GM10266 (cell line): Measurements from ENCODE around the gene CARM1.
A peak's percentile ranks its signal among the peaks of the same experiment; 100 is the strongest.

Experiments used
- DNase-seq: peaks from one replicate; pipeline ENCODE4 v3.0.0; 2012; ENCODE audit errors: extremely low spot score
- TF ChIP-seq, protein P1 (sequence below): IDR thresholded peaks from 2 replicates; pipeline ENCODE4 v1.5.1; 2012; ENCODE audit warnings: mild to moderate bottlenecking, low read depth; ENCODE audit not compliant: control insufficient read depth, insufficient read depth; ENCODE audit errors: missing control alignments

Gene CARM1

DNA sequence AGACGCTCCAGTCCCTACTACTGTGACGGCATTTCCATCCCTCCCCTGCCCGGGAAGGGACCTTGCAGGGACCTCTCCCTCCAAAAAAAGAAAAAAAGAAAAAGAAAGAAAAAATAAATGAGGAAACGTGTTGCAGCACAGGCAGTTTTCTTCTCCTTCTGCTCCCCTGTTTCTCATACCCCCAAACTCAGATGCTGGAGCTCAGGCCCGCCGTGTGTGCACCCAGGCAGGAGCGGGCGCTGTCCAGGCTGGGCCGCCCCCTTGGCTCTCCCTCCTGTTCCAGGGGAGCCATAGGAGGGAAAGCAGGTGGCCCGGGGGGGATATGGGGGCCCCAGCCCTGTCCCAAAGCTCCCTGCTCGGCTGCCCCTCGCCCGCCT, 51.3 kb downstream of the CARM1 start:
- no peak for DNase-seq
- TF ChIP-seq, protein P1, sequence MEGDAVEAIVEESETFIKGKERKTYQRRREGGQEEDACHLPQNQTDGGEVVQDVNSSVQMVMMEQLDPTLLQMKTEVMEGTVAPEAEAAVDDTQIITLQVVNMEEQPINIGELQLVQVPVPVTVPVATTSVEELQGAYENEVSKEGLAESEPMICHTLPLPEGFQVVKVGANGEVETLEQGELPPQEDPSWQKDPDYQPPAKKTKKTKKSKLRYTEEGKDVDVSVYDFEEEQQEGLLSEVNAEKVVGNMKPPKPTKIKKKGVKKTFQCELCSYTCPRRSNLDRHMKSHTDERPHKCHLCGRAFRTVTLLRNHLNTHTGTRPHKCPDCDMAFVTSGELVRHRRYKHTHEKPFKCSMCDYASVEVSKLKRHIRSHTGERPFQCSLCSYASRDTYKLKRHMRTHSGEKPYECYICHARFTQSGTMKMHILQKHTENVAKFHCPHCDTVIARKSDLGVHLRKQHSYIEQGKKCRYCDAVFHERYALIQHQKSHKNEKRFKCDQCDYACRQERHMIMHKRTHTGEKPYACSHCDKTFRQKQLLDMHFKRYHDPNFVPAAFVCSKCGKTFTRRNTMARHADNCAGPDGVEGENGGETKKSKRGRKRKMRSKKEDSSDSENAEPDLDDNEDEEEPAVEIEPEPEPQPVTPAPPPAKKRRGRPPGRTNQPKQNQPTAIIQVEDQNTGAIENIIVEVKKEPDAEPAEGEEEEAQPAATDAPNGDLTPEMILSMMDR, result no peak

DNA sequence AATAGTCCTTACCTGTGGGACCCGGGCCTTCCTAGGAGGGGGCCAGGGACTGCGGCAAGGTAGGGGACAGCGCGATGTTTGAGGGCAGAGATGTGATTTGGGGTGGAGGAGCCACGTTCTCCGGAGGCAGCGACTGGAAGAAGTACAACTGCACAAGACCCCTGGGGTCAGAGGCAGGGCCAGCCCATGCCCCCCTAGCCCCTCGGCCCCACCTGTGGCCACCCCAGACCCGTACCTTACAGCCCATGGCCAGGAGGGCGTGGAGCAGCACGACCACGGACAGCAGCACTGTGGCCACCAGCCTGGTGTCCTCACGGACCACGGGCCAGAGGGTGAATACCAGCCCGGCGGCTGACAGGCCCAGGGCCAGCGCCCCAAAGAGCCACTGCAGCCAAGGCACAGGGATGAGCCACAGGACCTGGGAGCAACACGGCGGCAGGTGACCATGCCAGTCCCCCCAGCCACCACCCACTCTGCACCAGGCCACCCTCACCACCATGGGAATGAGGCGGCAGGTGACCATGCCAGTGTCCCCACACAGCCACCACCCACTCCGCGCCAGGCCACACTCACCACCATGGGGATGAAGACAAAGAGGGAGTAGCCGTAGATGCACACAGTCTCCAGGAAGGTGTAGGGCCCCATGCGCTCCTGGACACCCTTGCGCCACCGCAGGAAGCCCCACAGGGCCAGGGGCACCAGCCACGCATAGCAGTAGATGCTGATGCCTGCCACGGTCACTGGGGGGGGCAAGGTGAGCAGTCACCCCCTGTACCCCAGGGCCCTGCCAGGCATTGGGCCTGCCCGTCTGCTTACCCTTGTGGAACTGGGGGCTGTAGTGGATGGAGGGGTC, 52.1 kb downstream of the CARM1 start:
- TF ChIP-seq, protein P1, result no peak
- no peak for DNase-seq

DNA sequence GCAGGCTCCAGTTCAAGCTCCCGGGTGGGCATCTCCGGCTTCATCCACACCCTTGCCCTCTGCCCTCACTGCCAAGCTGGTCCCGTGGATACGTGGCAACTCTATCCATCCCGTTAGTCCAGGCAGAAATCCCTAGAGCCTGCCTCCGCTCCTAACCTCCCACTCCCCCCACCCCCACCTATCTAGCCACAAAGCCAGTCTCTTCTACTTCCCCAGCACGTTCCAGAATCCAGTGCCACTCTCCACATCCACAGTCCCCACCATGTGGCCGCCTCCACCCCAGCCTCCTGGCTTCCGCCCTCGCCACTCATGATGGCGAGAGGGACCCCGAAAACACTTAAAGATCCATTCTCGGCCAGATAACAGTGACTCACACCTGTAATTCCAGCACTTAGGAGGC, 53.2 kb downstream of the CARM1 start:
- TF ChIP-seq, protein P1, result no peak
- no peak for DNase-seq

DNA sequence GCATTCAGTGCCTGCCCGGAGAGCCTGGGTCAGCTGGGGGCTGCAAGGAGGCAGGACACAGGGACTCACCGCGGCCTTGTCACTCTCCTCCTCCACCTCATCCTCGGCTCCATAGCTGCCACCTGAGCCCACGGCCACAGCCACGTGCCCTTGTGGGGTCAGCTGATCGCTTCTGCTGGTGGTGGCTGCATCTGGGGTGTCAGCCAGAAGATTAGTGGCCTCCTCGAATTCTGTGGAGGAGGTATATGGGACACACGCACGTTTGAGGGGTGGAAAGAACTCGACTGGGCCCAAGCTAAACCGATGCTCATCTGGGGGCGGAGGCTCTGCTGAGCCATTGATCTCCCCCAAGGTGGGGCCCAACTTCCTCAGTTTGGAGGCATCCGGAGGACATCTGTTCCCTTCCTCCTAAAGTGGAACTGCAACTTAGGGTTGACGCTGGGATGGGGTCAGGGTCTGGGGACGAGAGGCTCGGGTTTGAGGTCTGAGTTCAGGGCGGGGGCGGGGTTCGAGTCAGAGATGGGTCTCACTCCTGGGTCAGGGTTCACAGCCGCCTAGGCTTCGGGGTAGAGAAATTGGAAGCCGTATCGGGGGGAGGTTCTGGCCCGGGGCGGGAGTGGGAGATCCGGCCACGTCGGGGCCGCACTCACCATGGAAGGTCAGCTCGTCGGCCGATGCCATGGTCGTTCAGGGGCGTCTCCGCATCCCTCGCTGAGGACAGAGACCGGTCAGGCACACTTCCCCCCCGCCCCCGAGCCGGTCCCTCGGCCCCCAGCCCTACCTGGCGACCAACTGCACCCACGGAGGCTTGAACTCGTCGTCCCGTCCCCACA, 56.6 kb downstream of the CARM1 start:
- peak; percentile 53 for DNase-seq
- TF ChIP-seq, protein P1, result no peak

DNA sequence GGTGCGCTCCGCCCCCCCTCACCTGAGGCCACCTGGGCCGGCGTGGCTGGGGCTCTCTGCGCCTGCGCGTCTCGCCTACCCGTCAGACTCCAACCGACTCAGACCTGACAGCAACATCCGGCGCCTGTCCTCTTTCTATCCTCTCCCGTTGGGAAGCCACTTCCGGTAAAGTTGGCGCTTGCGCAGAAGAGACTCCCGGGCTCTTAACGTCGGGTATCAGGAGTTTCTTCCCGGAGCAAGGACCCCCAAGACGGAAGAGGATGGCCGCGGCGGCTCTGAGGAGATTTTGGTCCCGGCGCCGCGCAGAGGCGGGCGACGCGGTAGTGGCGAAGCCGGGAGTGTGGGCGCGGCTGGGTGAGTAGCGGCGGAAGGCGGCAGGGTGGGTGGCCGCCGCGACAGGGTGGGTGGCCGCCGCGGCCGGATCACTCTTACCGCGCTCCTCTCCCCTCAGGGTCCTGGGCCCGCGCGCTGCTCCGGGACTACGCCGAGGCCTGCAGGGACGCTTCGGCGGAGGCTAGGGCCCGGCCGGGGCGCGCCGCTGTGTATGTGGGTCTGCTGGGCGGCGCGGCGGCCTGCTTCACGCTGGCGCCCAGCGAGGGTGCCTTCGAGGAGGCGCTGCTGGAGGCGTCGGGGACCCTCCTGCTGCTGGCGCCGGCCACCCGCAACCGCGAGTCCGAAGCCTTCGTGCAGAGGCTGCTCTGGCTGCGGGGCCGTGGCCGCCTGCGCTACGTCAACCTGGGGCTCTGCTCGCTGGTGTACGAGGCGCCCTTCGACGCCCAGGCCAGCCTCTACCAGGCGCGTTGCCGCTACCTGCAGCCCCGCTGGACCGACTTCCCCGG, 57.4 kb downstream of the CARM1 start, which contains the start of the genes TIMM29 and YIPF2:
TIMM29 (plus strand) TSS at position 249 of the 839 bp plus-strand sequence; CDS start at position 261, 12 bp downstream.
YIPF2 (minus strand) TSS at position 77 of the 839 bp plus-strand sequence. CDS start 229 bp downstream, outside the sequence.
- DNase-seq, result peak; percentile 99
- TF ChIP-seq, protein P1, result no peak

DNA sequence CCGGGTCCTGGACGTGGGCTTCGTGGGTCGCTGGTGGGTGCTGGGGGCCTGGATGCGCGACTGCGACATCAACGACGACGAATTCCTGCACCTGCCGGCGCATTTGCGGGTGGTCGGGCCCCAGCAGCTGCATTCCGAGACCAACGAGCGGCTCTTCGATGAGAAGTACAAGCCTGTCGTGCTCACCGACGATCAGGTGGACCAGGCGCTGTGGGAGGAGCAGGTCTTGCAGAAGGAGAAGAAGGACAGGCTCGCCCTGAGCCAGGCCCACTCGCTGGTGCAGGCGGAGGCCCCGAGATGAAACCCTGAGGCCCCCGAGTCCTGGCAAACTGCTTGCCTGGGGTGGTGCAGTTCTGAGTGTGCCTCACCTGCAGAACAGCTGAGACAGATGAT, 58.0 kb downstream of the CARM1 start:
- TF ChIP-seq, protein P1, result no peak
- DNase-seq, result no peak
